ENCODE data around the gene PLEKHM3. TPM values are rescaled to one million over a fixed set of nuclear protein-coding genes. Genes with fewer than 3 reads are reported as not detected.

Gene PLEKHM3
- total and polyA plus RNA-seq, 2 of the 4 experiments (the other 2 are of a cell fraction), result 2.4 to 11.3 TPM

GRCh38 chr2:207944979-207945600 is 80.2 kb downstream of the PLEKHM3 start:
- Histone ChIP-seq H2AK5ac (ENCODE audit: low read depth, low read length) (no peak overlapping the region), H2BK120ac (ENCODE audit: low read depth, low read length) (no peak overlapping the region), H3K36me3 (ENCODE audit: control insufficient read depth, insufficient read depth, low read length) (peaks cover 5% of the 10 kb centered on the region; the same call in 1 of the 2 replicates), H4K20me1 (ENCODE audit: insufficient read depth, low read length) (no peaks in the 10 kb centered on the region), H3K14ac (replicated peaks; ENCODE audit: low read depth, low read length) (no peak overlapping the region), H3K27ac (ENCODE audit: insufficient read depth, low read length) (no peak overlapping the region), H4K5ac (ENCODE audit: low read depth, low read length) (no peak overlapping the region), H2BK20ac (ENCODE audit: low read depth, low read length) (no peak overlapping the region), H3K18ac (ENCODE audit: low read depth, low read length) (no peak overlapping the region), H3K4me3 (ENCODE audit: insufficient read depth, low read depth, low read length) (no peak overlapping the region), H4K91ac (ENCODE audit: insufficient read depth, low read depth, low read length) (no peak overlapping the region), H4K8ac (ENCODE audit: low read depth in 2 of 2, low read length in 2 of 2) (no peak overlapping the region), H3K9ac (ENCODE audit: low read depth, low read length) (no peak overlapping the region), H3K4me2 (ENCODE audit: low read depth, low read length) (no peak overlapping the region), H3K9me3 (ENCODE audit: control insufficient read depth, insufficient read depth, low read length) (no peaks in the 10 kb centered on the region), H3K23ac (ENCODE audit: low read depth, low read length) (no peak overlapping the region), H3K4ac (ENCODE audit: low read depth, low read length) (no peak overlapping the region), H2AFZ (replicated peaks; ENCODE audit: low read length, poor library complexity) (no peak overlapping the region), H3K9me1 (ENCODE audit: insufficient read depth, low read length) (peaks cover 1% of the 10 kb centered on the region; the same call in 1 of the 2 replicates), H3K56ac (ENCODE audit: extremely low read depth, insufficient read depth, low read length) (no peak overlapping the region), H3K79me1 (ENCODE audit: low read depth in 1 of 2, low read length in 2 of 2) (no peaks in the 10 kb centered on the region), H2BK5ac (ENCODE audit: low read depth, low read length, poor library complexity, severe bottlenecking) (no peak overlapping the region), H3K4me1 (ENCODE audit: control insufficient read depth, insufficient read depth, low read length) (no peaks in the 10 kb centered on the region), H3K27me3 (ENCODE audit: control insufficient read depth, insufficient read depth, low read length) (no peaks in the 10 kb centered on the region), H2BK15ac (ENCODE audit: low read depth, low read length) (no peak overlapping the region), H2AK9ac (replicated peaks; ENCODE audit: low read depth, low read length, poor library complexity) (no peak overlapping the region)
- dilution Hi-C loops (cut with HindIII; ENCODE audit: low sequenced_read_pairs, unreplicated experiment) (no loop called here), in situ Hi-C loops (cut with MboI; ENCODE audit: low sequenced_read_pairs) (no loop called here), intact Hi-C loops (cut with micrococcal nuclease) (no loop called here)
- ATAC-seq (ENCODE audit: low read depth) (no peak), DNase-seq (no peak)
- ChIA-PET CTCF (interaction anchor here (1.0 kb wide), 1 partner anchor 18 kb away, joined by 3 read pairs; no protein-coding TSS in a partner anchor), POLR2A (ENCODE audit: unreplicated experiment) (no interaction called here)
- no TSS peak for BruUV-seq (replicated peaks)
- WGBS, 2 experiments (ENCODE audit: extremely low coverage in 2 of 2, insufficient read length in 1 of 2), result 47% methylated on average over 2 of the region's 4 CpGs; no CpG with 5 or more reads in 1 of the 2 experiments
- no peak for TF ChIP-seq MAZ (IDR thresholded peaks at IDR 0.05; ENCODE audit: borderline replicate concordance, low read depth, low read length)
- TF ChIP-seq USF2 (IDR thresholded peaks at IDR 0.05; ENCODE audit: low read depth, low read length), result no peak
- no peak for TF ChIP-seq MXI1 (IDR thresholded peaks at IDR 0.05; ENCODE audit: borderline replicate concordance, low read depth, low read length)
- no peak for TF ChIP-seq MAFK (IDR thresholded peaks at IDR 0.05; ENCODE audit: low read depth, low read length)
- TF ChIP-seq RCOR1 (IDR thresholded peaks at IDR 0.05; ENCODE audit: insufficient replicate concordance, low read length), result no peak
- TF ChIP-seq BHLHE40 (IDR thresholded peaks at IDR 0.05; ENCODE audit: low read depth, low read length), result no peak
- no peak for TF ChIP-seq NFE2L2 (IDR thresholded peaks at IDR 0.05; ENCODE audit: low read depth, low read length)
- no peak for TF ChIP-seq SMC3 (IDR thresholded peaks at IDR 0.05; ENCODE audit: low read depth, low read length)
- TF ChIP-seq, protein P1, sequence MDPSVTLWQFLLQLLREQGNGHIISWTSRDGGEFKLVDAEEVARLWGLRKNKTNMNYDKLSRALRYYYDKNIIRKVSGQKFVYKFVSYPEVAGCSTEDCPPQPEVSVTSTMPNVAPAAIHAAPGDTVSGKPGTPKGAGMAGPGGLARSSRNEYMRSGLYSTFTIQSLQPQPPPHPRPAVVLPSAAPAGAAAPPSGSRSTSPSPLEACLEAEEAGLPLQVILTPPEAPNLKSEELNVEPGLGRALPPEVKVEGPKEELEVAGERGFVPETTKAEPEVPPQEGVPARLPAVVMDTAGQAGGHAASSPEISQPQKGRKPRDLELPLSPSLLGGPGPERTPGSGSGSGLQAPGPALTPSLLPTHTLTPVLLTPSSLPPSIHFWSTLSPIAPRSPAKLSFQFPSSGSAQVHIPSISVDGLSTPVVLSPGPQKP (IDR thresholded peaks at IDR 0.05; ENCODE audit: borderline replicate concordance, low read depth, low read length), result no peak
- no peak for TF ChIP-seq FOS (IDR thresholded peaks at IDR 0.05; ENCODE audit: low read depth, low read length)
- no peak for TF ChIP-seq CHD1 (IDR thresholded peaks at IDR 0.05; ENCODE audit: low read depth, low read length)
- TF ChIP-seq RFX5 (IDR thresholded peaks at IDR 0.05; ENCODE audit: low read depth, low read length), result no peak
- TF ChIP-seq POLR2A (IDR thresholded peaks at IDR 0.05; ENCODE audit: low read depth, low read length), result no peak
- TF ChIP-seq CEBPB (IDR thresholded peaks at IDR 0.05; ENCODE audit: low read depth, low read length), result no peak
- no peak for TF ChIP-seq RAD21 (IDR thresholded peaks at IDR 0.05; ENCODE audit: low read length)
- TF ChIP-seq, protein P2, sequence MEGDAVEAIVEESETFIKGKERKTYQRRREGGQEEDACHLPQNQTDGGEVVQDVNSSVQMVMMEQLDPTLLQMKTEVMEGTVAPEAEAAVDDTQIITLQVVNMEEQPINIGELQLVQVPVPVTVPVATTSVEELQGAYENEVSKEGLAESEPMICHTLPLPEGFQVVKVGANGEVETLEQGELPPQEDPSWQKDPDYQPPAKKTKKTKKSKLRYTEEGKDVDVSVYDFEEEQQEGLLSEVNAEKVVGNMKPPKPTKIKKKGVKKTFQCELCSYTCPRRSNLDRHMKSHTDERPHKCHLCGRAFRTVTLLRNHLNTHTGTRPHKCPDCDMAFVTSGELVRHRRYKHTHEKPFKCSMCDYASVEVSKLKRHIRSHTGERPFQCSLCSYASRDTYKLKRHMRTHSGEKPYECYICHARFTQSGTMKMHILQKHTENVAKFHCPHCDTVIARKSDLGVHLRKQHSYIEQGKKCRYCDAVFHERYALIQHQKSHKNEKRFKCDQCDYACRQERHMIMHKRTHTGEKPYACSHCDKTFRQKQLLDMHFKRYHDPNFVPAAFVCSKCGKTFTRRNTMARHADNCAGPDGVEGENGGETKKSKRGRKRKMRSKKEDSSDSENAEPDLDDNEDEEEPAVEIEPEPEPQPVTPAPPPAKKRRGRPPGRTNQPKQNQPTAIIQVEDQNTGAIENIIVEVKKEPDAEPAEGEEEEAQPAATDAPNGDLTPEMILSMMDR (conservative IDR thresholded peaks at IDR 0.05; ENCODE audit: low read depth, low read length), result no peak

All from IMR-90 (cell line).